Left lobe of liver (tissue), 2 donors: ENCODE data around the gene PRR18. TPM values are rescaled to one million over a fixed set of nuclear protein-coding genes. Genes with fewer than 3 reads are reported as not detected.
A peak's percentile ranks its signal among the peaks of the same experiment; 100 is the strongest.

Source experiments
- ATAC-seq: fragments of 200-7000 bp; cut with Tn5 transposase; one replicate; pipeline ENCODE4 v1.9.1; 2020; ENCODE audit warnings: mild to moderate bottlenecking, moderate library complexity
- DNase-seq: peaks from one replicate; pipeline ENCODE4 v3.0.0-alpha.2; 2020; ENCODE audit warnings: low spot score
- total RNA-seq: library from RNA; stranded (reverse); gene quantifications from one replicate; pipeline ENCODE4 v1.2.1, GENCODE V29; 2021
- donor health status: DM: no; HTN: no; CAD: no; lungs with moderate emphysema.
- donor health status: DM: no; HTN: yes; CAD: no.

Gene PRR18
- total RNA-seq, 1 donor from 2014 or later, result 2.0 TPM

GRCh38 chr6:166278579-166279392 is 29.4 kb downstream of the PRR18 start:
- DNase-seq, result no peak
- ATAC-seq, result no peak

DNA sequence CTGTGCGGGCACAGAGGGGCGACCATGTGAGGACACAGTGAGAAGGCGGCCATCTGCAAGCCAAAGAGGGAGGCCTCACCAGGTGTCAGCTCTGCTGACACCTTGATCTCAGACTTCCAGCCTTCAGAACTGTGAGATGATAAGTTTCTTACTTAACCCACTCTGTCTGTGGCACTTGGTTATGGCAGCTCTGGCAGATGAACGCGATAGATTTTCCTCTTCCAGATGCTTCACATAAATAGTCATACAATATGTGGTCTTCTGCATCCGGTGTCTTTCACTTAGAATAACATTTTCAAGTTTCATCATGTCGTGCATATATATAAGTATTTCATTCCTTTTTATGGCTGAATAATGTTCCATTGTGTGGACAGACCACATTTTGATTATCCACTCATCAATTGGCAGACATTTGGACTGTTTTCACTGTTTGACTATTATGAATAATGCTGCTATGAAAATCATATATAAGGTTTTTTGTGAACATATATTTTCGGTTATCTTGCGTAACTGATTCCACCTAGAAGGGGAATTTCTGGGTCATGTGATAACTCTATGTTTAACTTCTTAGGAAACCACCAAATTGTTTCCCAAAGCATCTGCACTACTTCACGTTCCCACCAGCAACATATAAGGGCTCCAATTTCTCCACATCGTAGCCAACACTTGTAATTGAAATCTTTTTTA is 30.2 kb downstream of the PRR18 start:
- ATAC-seq, result no peak

GRCh38 chr6:166277018-166277417 is 31.2 kb downstream of the PRR18 start:
- no peak for DNase-seq

More for the DNA sequence above, 30.2 kb downstream of the PRR18 start:
- no peak for DNase-seq

GRCh38 chr6:166275714-166276166 is 32.5 kb downstream of the PRR18 start:
- ATAC-seq (peak; percentile 100), DNase-seq (peak; percentile 79)

More at GRCh38 chr6:166277018-166277417, 31.2 kb downstream of the PRR18 start:
- no peak for ATAC-seq

- no peak for DNase-seq
Observed at GRCh38 chr6:166274739-166275370, 33.3 kb downstream of the PRR18 start.

GRCh38 chr6:166274163-166274562 is 34.0 kb downstream of the PRR18 start:
- ATAC-seq, result no peak
- DNase-seq, result no peak

More at GRCh38 chr6:166274739-166275370, 33.3 kb downstream of the PRR18 start:
- no peak for ATAC-seq

DNA sequence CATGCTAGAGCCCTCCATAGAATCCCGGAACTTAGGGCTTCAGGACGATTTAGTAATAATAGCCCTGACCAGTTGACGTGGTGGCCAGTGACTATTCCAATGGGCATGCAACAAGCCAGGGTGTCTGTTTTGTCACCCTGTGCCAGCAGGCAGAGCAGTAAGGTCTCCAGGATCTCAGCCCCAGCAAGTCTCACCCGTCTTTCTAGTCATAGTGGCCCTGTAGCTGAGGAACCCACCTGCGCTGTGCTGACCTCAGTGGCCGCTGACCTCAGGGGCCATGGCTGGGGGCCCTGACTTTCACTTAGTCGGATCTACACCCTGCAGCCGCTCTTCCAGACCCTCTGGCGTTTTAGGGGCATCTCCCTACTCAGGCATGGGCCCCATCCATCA is 36.8 kb downstream of the PRR18 start:
- ATAC-seq (no peak), DNase-seq (no peak)

DNA sequence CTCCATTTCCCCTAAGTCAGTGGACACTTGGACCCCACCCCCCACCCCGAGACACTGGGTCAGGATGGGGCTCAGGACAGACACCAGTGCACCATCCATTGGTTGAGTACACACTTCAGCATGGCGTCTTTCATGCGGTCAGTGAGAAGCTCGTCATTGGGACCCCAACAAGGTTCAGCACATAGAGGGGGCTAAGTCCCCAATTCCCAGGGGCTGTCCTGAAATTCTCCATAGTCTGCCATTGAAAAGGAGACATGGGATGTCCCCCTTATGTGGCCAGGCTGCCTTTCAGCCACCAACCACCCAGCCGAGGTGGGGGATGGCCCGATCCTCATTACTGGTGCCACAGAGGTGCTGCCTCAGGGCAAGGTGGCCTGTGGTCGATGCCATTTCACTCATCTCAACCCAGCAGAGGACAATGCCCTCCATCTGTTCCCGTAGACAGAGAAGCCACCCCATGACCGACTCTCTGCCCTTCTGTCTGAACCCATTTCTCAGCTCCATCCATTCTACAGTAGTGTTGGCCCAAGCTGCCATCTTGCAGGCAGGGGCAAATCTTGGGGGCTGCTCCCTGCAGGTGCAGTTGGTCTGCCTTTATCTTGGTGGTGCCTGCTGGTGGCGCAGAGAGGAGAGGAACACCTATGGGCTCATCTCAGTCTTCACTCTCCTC is 37.4 kb downstream of the PRR18 start:
- DNase-seq (no peak), ATAC-seq (no peak)

DNA sequence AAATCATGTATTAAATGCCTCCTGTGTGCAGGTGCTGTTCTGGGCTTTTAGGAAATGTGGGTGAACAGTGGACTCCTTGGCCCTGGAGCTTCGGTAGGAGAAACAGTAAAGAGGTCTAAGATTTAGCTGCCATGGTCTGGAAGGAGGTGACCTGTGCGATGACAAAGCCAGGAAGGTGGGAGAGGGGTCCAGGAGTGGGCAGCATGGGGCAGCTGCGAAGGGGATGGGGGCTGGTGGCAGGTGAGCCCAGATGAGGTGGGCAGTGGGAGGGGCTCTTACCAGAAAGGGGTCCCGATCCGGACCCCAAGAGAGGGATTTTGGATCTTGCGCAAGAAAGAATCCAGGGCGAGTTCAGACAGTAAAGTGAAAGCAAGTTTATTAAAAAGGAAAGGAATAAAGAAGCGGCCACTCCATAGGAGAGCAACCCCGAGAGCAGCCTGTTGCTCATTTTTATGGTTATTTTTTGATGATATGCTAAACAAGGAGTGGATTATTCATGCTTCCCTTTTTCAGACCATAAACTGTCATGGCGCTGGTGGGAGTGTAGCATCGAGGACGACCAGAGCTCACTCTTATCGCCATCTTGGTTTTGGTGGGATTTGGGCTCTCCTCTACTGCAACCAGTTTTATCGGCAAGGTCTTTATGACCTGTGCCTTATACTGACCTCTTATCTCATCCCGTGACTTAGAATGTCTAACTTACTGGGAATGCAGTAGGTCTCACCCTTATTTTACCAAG is 38.7 kb downstream of the PRR18 start:
- no peak for DNase-seq

DNA sequence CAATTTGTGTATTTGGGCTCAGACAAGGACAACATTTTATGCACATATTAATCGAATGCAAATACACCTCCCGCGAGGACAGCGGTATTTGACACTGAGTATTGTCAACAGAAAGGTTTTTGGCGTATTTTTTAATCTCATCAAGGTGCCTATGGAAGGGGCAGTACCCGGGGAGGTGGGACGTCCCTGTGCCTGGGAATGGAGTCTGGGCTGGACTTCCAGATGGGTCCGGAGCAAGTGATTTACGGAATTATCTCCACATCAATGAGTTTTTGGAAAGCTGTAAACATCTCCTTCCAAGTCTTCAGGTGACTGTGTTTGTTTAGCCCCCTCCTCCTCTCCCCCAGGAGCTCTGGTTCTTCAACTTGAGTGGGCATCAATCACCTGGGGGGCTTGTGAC is 39.8 kb downstream of the PRR18 start:
- no peak for DNase-seq

More for the DNA sequence above, 38.7 kb downstream of the PRR18 start:
- no peak for ATAC-seq

DNA sequence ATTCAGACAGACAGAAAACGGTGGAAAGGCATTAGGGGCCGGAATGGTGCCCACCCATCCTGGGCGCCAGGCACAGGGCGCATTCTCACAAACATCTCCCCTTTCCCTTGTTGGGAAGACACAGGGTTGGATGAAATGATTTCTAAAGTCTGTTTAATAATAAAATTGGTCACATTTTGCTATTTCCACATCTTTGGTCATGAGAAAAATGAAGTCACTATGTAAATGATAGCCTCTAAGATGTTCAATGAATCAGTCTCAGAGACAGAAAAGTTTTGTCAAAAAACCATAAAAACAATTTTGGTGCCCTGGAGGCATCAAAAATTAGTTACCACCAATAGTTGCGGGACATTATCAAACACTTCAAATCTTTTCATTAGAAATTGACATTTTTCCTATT is 40.7 kb downstream of the PRR18 start:
- no peak for DNase-seq

More for the DNA sequence above, 39.8 kb downstream of the PRR18 start:
- no peak for ATAC-seq

GRCh38 chr6:166266336-166266735 is 41.9 kb downstream of the PRR18 start:
- DNase-seq (no peak), ATAC-seq (no peak)

More for the DNA sequence above, 40.7 kb downstream of the PRR18 start:
- ATAC-seq, result no peak

DNA sequence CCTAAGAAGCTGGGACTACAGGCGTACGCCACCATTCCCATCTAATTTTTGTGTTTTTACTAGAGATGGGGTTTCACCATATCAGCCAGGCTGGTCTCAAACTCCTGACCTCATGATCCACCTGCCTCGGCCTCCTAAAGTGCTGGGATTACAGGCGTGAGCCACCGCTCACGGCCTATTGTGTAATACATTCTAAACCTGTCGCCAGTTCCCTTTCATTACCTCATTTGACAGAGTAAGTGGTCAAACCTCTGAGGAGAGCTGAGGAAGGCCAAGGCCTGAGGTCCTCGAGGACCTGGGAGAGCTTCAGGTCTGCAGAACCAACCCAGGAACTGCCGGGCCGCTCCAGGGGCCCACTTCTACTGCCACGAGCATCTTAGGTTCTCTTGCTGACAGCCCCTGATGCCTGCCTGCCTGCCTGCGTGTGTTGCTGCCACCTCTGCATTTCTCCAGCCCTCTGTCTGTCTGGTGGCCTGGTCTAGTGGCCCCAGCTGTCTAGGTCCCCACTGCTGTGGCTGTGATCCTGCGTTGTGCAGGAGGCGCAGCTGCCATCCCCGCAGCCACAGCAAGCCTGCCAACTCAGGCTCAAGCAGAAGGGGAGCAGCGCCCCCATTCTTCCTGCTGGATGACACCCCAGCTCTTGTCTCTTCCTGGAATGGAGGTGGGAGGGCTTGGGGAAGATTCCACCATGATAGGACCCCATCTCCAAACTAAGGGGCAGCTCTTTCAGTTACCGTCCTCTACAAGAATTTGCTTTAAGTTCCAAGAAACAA is 45.3 kb downstream of the PRR18 start:
- ATAC-seq (no peak), DNase-seq (no peak)

GRCh38 chr6:166259296-166259977 is 48.8 kb downstream of the PRR18 start:
- DNase-seq (no peak), ATAC-seq (peak; percentile 49)

- peak; percentile 41 for ATAC-seq
- no peak for DNase-seq
Observed at GRCh38 chr6:166258854-166259276, 49.3 kb downstream of the PRR18 start.

DNA sequence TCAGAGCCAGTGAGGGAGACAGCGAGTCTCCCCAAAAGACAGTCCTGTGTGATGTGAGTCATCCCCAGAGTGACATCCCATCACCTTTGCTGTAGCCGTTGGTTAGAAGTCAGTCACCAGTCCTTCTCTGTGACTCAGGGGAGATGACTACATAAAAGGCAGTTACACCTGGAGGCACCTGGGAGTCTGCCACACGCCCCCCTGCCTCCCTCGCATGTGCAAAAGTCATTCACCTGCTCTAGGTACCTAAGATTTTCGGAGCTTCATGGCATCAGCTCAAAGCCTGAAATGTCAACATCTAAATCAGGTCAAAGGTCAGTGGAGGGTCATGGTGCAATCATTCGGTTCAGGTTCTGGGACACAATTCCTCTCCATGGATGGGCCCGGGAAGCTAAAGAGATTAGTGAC is 50.3 kb downstream of the PRR18 start:
- DNase-seq (peak; percentile 65), ATAC-seq (peak; percentile 86)
